Limb (tissue), 2 donors: Measurements from ENCODE around the gene MXD1.
"Not testable (repeated sequence)": the region's sequence is repeated elsewhere in the genome, so short reads cannot be mapped to it uniquely, and the experiment has no call there.

Experiments used
- DNase-seq, 2 donors: peaks; one replicate each; pipeline ENCODE4 v3.0.0-alpha.2; 2016; ENCODE audit errors: extremely low spot score in 2 of 2

The MXD1 gene

DNA sequence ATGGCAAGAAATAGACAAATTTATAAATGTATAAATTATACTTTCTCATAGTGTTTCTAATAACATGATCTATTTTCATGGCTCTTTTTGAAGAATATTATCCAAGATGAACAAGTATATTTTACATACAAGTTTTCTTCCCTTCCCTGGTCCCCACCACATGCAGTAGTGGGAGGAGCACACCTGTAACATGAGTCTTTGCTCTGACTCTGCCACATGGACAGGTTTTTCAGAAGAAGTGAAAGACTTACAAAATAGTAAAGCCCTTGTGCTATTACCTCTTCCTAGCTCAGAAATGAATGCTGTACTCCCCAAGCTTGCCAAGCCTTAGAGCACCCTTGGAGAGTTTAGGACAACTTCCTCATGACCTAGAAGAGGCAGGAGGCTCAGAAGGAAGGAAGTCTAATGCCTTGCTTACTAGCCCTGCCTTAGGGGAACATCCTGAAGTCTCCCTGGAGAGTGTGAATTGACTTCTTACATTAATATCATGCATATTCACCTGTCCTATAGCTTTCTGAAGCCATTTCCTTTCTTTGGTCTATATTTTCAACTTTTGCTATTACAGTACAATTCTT, 18.4 kb downstream of the MXD1 start:
- no peak for DNase-seq

DNA sequence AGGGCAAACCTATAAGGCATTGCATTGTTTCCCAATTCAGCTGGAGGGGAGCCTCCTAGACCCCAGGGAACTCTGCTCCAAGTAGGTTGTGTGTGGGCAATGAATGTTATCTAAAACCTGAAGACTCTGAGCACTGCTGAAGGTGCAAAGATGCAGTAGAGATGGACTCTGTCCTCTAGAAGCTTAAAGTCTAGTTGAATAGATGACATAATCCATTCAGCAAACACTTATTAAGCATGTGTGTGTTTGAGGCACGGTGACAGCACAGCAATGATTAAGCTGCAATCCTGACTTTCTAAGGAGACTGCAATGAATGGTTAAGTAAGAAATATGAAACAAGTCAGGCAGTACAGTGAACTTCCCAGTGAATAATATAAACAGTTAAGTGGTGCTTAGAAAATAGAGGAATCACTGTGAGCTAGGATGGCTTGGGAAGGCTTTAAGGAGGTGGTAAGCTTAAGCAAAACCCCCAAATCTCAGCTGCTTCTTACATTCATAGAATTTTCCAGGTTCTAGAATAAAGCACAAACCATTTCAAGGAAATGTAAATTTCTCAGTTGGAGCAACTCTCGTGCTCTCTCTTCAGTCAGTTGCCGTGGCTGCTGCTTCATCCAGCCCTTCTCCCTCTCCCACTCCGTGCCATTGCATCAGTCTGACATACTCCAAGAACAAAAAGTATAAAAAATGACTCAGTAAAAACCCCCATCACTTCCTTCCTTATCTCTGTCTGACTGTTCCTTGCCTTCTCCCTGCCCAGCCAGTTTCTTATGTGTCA, 19.1 kb downstream of the MXD1 start:
- DNase-seq = no peak

DNA sequence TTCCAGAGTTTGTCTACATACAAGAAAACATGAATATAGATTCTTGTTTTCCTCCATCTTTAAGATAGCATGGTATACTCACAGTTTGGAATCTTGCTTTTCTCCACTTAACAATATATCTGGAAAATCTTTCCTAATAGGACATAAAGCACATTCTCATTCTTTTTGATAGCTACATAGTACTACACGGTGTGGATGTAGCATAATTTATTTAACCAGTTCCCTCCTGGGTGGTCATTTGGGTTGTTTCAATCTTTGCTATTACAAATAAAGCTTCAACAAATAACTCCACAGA, 19.7 kb downstream of the MXD1 start:
- no peak for DNase-seq

DNA sequence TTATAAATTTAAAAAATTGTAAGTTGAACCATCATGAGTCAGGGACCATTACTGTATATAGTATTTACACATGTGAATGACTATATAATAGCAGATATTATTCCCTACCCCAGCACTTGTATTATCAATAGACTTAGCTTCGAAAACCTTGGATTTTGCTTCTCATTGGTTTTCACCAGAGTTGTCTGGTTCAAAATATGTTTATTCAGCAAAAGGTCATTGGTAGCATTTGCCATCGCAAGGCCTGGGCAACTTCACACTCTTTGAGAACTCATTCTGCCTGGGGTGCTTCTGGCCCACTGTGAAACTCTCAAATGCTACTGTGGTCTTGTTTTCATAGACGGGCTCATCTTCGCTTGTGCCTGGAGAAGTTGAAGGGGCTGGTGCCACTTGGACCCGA, 20.1 kb downstream of the MXD1 start:
- DNase-seq = no peak

DNA sequence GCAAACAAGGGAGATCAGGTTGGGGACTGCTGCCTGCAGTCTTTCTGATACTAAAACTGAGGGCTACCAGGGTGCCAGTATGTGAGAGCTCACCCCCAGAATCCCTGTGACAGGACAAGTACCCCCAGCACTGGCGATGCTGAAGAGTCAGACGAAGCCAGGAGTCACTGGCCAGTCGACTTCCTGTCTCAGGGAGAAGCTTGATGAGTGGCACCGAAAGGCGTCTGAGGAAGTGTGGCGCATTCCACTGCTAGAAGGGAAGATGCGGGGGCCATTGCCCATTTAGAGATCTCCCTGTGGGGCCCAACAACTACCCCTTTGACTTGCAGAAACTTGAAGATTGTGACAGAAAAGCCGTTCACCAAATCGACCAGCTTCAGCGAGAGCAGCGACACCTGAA, 22.0 kb downstream of the MXD1 start:
- DNase-seq = no peak

DNA sequence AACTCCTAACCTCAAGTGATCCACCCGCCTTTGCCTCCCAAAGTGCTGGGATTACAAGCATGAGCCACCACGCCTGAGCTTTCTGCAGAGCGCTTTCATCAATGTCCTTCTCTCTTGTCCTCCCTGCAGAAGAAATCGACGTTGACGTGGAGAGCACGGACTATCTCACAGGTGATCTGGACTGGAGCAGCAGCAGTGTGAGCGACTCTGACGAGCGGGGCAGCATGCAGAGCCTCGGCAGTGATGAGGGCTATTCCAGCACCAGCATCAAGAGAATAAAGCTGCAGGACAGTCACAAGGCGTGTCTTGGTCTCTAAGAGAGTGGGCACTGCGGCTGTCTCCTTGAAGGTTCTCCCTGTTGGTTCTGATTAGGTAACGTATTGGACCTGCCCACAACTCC, 23.1 kb downstream of the MXD1 start:
- no peak for DNase-seq

DNA sequence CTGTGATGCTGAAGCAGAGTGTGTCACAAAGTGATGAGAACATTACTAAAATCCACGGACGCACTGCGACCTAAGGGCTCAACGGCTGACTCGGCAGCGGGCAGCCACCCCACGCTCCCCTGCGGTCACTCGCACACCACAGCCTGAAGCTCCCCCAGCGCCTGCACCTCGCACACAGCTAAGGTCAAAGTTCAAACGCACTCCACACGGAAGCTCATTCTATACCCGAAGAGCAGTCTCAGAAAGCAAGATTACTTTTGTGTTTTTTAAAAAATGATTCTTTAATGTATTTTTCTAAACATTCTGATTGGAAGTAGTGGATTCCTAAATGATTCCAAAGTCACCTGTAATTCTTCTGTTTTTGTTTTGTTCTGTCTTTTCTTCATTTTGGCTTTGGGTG, 24.8 kb downstream of the MXD1 start:
- no peak for DNase-seq

DNA sequence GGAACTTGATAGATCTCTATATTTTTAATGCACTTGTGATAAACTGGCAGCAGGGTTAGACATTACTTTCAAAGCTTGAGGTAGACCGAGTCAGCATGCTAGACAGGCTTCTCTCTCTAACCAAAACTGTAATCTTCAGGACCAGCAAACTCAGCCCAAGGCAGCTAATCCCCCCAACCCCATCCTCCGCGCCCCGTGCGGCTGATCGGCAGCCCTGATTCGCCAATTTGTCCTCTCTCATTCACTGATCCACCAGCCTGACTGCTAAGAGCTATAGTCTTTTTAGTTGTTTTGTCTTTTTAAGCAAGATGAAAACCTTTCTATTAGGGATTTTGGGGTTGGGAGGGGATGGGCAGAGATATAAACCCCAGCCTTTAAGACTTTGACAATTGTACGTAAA, 25.8 kb downstream of the MXD1 start:
- no peak for DNase-seq

DNA sequence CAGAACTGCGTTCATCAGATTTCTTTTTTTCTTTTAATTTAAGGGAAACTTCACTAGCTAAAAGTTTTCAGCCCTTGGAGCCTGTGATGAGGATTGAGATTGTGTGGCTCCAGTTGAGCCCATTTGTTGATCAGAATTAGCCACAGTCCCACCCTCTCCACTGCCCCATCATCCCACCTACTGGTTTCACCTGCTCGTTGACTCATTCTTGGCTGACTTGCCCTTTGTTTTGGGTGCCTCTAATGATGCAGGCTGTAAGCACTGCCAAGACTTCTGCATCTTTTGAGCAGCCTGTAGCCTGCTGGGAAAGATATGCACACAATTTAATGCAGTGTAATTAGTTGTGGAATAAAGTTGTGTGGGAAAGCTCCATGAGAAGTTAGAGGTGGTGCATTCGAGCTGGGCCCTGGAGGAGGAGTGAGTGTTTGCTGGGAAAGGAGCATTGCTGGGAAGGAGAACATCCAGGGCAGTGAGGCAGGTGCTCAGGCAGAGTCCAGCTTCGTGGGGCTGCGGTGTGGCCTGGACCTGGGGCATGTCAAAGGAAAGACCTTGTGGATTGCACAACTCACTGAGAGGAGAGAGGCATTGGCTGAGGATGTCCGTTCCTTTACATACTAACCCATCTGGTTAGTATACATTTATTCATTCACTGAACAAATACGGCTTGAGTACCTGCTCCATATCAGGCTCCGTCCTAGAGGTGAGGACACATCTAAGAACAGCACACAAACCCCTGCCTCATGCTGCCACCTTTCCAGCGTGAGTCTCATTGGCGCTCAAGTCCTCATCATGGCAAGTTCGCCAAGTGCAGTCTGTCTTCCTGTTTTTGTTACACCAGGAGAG, 28.3 kb downstream of the MXD1 start:
- DNase-seq = no peak

DNA sequence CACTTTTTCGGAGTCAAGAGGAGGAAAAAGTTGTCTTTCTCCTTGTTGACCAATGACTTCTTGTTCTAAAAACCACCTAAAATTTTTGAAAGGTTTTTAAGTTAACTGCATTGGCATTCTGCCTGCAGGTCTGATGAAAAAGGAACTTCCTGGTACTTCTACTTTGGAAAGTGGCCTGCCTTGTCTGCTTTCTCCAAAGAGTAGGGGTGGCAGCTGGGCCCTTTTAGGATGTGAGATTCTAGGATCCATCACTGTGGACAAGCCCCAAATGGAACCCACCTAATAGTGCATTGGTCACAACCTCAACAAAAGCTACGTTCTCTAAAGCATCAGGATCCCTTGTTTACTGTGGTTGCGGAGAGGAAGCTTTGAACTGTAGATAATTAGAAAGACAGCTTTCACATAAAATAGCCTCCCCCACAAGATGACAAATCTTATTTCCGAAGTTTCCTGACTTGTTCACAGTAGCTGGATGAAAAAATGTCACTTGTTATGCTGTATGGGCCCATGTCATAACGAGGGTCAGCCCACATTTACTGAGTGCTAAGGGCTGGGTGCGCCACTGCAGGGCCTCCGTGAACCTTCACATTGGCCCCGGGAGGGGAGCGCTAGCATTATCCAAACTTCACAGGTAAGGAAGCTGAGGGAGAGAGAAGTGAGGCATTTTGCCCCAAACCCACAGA, 29.1 kb downstream of the MXD1 start:
- no peak for DNase-seq

DNA sequence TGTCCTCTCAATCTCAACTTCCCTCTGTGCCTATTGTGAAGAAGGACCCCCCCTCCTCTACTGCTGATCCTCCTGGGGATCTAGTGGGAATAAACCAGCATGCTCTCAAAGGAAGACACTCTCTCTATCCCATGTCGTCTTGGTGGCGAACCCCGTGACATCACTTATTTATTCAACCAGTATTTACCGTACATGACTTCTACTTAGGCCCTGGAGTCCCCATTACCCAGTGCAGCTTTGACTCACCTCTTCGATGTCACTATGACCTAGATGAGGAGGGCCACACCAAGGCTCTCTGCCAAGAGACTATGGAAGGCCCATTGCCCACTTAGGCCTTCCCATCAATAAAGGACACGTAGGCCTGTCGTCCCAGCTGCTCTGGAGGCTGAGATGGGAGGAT, 29.8 kb downstream of the MXD1 start:
- no peak for DNase-seq

DNA sequence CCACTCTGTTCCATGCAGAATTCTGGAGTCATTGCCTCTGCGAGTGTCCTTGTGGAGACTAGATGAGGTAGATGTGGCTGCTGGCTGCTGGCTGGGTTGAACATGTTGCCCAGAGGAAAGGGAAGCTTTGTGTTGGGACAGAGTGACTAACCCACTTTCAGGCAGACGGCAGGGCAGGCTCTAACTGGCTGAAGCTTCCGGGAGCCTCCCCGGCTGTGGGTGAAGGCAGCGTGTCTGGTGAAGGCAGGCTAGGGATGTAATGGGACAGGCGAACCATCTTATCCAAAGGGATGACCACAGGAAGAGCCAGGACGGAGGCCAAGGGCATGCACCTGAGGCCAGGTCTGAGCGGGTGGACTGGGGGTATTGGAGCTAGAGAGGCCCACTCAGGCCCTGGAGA, 30.5 kb downstream of the MXD1 start:
- DNase-seq = no peak

DNA sequence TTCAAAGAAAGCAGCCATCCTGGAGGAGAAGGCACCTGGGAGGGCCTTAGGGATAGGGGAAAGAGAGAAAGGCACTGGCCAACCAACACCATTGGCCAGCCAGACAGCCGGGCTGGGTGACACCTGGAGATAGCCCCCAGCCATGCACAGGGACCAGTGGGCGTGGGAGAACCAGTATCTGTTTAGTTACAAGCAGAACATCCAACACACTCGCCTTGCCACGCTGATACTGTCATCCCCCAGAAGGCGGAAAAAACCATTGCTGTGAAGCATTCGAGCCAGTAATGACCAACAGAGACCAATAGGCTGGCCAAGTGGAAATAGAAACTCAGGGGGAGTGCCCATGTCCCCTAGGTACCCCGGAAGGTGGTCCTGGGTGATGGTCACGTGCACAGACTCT, 31.0 kb downstream of the MXD1 start:
- no peak for DNase-seq

DNA sequence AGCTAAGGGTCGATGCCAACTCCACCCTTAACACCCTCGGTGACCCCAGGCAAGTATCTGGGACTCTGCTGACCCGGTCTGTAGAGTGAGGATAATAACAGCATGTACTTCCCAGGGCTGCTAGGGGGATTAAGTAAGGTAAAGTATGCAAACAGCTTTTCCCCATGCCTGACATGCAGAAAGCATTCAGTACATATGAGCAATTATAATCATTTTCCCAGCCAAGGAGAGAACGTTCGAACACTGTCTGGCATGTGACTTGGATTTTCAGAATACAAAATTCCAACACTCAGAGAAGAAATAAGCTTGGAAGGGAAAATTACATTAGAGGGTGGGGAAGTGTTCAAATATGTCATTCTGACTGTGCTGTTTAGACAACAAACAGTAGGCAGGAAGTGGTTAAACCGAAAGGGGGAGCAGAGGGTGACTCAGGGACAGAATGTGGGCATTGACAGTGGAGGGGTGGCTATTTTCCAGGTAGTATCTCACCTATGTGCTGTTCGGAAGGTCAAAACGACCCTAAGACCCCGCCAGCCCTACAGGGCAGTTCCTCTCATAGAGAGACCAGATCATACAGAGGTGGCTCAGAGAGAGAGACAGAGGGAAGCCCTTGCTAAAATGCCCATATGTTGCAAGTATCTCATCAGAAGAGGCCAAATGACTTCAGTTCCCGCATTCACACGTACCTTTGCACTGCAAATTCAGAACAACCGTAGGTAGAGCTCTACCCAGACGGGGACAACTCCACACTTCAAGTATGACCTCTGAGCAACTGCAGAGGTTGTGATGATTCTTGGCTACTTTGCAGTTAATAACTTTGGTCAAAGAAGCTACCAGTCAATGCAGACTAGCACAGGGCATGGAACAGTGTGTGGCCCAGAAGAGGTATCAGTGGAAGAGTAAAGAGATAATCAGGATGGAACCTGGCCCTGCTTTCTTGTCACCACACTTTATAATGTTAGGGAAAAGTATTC, 31.7 kb downstream of the MXD1 start:
- no peak for DNase-seq

DNA sequence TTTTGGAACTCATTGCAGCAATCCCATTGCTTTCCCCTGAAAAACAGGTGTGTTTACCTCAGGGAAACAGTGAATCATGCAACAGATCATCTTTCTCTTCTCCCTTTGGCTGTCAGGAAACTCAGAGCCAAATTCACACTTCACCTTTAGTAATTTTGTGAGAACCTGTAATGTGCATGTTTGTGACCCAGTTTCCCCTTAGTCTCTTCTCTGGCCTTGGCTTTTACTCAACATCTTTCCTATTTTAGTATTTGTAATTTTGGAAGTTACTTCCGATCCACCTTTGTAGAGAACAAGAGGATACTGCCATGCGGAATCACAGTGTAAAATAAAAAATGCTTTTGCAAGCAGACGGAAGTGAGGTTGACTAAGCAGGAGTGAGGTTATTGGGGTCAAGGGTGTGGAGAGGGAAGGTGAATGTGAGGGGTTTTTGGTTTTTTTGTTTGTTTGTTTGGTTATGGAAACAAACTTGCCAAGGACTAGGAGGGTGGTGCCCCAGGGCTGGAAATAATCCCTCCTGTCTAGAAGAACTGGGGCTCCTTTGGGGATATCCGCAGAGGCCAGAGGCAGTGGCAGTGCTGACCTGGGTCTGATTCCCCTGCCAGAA, 32.5 kb downstream of the MXD1 start:
- no peak for DNase-seq

DNA sequence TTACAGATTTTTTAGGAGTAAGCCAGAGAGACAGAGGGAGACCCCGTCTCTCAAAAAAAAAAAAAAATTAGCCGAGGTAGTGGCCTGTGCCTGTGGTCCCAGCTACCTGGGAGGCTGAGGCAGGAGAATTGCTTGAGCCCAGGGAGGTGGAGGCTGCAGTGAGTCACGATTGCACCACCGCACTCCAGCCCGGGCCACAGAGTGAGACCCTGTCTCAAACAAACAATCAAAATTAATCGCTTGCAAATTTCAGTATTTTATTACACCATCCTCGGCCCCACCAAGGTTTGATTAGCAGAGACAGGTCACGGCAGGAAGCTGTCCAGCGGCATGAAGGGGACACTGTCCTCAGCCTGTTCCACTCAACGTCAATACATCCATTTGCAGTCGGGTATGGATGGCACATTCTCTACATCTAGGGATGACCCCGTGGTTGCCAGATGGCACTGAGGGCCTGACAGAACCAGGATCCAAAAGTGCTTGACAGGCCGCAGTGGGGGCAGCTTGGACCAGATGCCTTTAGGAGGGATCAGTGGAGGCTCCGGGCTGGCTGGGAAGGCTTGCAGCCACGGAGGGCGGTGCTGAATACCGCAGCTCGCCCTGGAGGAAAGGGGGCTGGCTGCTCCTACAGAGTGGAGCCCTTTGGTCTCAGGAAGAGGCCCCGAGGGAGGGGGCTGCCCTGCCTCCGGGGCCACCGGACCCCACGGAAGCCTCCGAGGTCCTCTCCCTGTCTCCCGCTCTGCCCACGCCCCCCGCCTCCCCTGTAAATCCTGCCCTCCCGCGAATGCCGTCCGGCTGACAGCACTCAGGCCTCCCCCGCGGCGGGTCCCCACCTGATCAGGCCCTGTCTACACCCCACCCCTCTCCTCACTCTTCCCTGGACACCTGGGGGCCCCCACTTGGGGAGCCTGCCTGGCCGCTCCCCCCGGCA, 33.4 kb downstream of the MXD1 start:
- DNase-seq = no peak

DNA sequence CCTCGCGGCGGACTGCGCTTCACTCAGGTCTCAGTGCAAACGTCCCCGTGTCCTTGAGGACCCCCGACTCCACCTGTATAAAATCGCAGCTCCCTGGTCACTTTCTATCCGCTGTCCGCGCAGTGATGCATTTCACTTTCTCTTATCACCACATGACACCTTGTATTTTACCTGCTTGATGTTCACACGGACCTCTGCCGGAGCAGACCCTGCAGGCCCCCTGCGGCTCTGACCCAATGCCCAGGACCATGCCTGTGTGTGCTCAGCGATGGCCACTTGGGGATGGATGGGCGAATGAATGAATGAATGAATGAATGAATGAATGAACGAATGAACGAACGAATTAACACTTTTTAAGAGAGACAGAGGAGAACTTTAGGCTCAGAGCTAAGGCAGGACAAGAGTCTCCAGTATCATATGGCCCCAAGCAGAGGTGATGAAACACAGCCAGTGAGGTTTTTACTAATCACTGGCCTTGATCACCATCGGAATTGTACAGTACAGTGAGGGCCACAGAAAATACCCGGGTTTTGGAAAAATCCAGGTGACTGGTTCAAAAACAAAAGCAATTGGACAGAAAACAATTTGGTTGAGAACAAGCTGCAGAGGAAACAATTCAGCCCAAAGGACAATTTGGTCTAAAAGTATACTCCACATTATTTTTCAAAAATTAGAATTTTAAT, 34.2 kb downstream of the MXD1 start:
- DNase-seq = no peak

DNA sequence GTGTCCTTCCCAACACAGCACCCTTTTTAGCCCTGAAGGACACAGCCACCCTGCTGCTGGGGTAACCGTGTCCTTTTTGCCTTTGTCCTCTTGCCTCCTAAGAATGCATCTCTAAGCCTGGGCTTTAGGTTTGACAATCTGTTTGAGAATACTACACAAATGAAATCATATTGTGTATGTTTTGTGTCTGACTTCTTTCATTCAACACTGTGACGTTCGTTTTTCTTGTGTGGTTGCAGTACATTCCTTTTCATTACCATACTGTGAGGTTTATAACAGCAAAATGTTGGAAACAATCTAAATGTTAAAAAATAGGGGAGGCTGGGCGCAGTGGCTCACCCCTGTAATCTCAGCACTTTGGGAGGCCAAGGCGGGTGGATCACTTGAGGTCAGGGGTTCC, 35.3 kb downstream of the MXD1 start:
- DNase-seq = no peak

DNA sequence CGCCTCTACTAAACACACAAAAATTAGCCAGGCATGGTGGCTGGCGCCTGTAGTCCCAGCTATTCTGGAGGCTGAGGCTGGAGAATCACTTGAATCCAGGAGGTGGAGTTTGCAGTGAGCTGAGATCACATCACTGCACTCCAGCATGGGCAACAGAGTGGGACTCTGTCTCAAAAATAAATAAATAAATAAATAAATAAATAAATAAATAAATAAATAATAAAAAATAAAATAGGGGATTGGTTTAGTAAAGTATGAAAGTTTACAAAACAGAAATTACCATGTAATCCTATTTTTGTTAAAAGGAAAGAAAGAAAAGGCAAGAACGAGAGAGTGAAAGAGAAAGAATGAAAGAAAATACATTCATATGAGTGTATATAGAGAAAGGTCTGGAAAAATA, 35.8 kb downstream of the MXD1 start:
- DNase-seq = not testable (repeated sequence)
